AG08395 (cell line): Measurements from ENCODE around the gene NEAT1.
A peak's percentile ranks its signal among the peaks of the same experiment; 100 is the strongest.

ENCODE experiments used
- DNase-seq: peaks from one replicate; pipeline ENCODE4 v3.0.0; 2012; ENCODE audit warnings: mixed read lengths, low spot score

Gene NEAT1

DNA sequence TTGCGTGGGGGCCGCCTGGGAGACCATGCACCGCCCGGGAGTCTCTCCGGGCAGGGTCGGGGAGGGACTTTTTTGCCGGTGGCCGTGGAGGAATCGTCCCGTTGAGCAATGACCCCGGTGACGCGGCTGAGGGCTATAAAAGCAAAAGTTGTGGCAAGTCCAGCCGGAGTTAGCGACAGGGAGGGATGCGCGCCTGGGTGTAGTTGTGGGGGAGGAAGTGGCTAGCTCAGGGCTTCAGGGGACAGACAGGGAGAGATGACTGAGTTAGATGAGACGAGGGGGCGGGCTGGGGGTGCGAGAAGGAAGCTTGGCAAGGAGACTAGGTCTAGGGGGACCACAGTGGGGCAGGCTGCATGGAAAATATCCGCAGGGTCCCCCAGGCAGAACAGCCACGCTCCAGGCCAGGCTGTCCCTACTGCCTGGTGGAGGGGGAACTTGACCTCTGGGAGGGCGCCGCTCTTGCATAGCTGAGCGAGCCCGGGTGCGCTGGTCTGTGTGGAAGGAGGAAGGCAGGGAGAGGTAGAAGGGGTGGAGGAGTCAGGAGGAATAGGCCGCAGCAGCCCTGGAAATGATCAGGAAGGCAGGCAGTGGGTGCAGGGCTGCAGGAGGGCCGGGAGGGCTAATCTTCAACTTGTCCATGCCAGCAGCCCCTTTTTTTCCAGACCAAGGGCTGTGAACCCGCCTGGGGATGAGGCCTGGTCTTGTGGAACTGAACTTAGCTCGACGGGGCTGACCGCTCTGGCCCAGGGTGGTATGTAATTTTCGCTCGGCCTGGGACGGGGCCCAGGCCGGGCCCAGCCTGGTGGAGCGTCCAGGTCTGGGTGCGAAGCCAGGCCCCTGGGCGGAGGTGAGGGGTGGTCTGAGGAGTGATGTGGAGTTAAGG, at the start of gene NEAT1:
TSS of gene NEAT1 (plus strand) at position 166 of the 883 bp plus-strand sequence.
- DNase-seq = peak; percentile 67

DNA sequence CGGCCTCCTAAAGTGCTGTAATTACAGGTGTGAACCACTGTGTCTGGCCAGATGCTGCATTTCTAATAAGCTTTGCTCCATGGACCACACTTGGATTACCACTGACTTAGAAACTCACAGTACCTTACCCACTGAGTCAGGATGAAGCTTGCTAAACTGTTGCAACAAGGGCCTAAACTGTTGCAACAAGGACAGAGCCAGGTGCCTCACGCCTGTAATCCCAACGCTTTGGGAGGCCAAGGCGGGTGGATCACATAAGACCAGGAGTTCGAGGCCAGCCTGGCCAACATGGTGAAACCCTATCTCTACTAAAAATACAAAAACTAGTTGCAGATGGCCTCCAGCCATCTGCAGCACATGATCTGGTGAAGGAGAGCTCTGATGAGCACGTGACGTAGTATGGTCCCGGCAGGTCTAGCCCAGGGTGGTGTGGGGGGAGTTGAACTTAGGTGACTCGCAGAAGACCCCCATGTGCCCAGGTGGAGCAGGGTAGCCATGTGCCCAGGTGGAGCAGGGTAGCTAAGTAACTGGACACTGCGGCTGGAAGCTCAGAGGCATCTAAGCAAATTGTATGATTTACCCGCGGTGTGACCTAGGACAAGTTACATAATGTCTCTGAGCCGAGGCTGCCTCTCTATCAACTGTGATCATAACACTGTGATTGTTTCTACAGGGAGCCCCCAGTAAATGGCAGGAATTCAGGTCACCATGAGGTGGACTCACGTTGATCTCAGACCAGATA, 48.6 kb upstream of the NEAT1 start:
- DNase-seq = no peak

DNA sequence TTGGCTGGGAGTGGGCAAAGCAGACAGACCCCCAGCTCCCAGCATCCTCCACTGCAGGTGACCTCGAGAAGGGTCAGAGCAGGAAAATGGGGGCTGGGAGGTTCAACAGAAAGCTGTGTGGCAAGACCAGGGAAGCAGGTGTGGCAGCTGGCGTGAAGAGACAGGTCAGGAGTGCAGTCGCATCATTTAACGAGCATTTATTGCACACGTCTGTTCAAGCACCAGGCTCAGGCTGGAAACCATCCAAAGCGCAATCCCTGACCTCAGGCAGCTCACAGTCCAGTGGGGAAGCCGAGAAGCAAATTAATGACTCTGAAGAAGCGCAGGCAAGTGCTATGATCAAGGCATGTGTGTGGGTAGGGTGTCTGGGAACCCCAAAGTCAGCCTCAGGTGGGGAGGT, 47.6 kb upstream of the NEAT1 start:
- no peak for DNase-seq

DNA sequence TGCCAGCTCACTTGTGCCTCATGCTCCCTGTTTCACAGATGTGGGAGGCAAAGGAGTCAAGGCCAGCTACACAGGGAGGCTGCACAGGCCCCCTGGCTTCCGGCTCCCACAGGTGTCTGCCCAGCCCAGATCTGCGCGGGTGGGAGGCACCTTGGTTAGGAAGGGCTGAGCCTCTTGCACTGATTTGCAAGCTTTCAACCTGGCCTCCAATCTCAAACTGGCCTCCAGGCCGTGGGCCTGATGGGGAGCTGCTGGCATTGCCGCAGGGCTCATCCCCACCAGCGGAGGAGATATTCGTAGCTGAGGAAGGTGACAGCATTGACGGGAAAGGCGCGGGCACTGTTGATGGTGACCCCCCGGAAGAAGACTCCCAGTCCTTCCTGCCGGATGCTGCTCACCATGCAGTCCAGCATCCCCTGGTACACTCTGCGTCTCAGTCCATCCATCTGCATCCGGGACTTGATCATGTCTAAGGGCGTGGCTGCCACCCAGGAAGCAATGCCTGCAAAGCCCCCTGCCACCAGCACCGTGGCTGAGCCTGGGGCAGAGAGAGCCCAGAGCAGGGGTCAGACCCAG, 46.4 kb upstream of the NEAT1 start:
- no peak for DNase-seq

DNA sequence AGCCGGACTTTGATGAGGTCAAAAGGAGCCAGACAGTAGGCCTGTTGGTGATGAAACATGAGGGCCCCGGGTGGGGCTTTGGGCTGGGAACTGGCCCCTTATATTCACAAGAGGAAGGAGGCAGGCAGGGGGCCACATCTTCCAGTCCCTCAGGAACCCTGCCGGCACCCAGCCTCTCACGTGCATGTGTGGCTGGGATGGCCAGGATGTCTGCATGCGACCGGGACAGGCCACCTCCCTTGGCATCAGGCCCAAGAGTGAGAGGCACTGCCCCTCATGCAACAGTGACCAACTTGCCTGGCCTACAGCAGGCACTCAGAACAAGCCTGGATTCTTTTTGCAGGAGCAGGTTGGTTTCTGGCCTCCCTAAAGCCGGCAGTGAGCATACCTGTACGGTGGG, 45.6 kb upstream of the NEAT1 start:
- no peak for DNase-seq

DNA sequence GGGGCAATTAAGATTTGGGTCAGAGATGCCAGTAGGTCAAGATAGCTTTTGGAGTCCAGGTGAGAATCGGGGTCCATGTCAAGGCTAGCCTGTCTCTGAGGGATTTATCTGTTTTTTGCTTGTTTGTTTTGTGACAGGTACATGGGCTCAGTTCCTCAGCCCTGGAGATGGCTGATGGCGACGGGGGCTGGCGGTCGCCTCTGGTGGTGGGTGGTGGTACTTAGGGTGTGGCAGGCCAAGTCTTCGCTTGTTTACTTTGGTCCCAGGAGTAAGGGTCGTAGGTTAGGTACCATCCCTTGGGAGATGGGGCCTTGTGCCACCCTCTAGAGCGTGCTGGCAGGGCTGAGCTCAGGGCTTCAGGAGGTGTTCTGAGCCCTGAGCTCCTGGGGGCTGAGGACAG, 44.8 kb upstream of the NEAT1 start:
- DNase-seq = no peak

DNA sequence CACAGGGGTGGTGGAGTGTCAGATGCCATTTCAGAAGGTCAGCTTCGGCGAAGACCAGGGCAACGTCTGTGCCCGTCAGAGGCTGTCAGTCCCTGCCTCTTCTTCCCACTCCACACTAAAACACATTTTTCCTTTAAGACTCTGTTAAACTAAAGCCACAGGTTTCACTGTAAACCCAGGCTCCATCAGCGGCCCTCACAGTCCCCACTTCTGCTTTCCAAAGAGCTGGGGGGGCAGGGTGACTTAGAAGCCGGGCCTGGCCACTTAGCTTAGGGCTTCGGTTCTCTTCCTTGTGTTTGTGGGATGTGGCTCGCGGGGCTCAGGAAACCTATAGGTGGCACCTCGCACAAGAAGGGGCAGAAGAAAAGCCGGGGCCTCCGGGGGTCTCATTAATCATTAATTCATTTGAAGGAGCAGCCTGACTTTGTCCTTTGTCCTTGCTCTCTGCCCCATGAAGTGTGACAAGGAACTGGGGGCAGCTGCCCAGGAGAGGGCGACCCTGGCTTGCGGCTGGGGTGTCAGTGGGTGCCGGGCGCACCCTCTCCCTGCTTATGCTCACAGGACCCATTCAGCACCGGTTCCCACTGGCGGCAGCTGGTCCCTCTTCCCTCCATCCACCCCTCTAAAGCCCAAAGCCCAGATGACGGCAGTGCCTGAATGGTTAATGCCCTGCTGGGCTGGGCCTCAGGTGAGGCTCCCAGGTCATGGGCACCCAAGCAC, 44.2 kb upstream of the NEAT1 start:
- no peak for DNase-seq

DNA sequence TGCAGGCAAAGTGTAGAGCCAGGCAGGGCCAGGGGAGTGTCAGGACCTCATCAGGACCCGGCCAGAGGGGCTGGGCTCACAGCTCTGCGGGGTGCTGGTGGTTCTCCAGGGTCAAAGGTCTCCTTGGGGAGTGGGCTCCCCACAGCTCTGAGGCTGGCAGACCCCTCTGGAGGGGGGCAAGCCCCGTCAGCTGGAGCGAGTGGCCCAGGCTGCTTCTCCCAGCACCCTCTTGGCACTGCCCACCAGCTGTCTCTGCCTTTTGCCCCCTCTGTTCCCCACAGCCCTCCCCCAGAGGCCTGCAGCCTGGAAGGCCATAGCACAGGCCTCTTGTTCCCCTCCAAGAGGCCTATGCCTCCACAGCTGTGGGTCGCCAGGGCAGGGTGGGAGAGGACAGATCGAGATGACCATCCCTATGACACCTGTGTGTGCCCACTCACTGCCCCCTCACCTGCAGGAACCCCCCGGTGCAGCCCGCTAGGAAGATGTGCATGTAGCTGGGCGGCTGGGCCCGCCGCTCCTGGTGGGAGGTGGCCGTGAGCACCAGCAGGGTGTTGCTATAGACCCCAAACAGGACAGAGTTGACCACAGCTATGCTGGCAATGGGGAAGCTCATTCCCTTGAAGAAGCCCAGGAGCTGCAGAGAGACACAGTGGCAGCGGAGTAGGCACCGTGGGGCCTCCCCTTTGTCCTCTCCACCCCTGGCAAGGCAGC, 43.5 kb upstream of the NEAT1 start:
- no peak for DNase-seq

DNA sequence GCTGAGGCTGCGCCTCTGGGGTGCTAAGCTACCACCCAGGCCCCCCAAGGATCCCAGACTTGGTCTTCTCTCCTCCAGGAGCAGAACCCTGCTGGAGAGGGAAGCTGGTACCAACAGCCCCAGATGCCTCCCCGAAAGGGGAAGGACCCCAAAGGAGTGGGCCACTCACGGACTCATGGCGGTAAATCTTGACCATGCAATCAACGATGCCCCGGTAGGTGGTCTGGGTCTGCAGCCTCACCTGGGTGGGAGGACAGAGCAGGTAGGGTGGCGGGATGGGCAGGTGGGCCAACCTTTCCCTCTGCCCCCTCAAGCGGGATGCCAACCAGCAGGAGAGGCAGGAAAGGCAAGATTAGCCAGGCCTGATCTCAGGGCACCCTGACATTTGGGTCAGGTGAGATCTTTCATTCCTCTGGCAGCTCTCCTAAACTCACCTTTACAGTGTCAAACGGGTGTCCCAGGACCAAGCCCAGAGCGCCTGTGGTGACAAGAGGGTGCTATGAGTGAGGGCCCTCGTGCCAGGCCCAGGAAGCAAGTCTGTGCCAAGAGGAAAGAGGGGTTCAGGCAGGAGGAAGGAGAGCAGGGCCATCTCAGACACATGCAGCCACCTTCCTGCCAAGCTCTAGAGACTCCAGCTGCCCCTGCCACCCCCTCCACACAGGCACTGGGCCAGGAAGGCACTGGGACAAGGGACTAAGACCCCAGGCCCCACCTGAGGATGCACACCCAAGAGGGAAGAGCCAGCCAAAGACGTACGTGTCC, 42.7 kb upstream of the NEAT1 start:
- no peak for DNase-seq

DNA sequence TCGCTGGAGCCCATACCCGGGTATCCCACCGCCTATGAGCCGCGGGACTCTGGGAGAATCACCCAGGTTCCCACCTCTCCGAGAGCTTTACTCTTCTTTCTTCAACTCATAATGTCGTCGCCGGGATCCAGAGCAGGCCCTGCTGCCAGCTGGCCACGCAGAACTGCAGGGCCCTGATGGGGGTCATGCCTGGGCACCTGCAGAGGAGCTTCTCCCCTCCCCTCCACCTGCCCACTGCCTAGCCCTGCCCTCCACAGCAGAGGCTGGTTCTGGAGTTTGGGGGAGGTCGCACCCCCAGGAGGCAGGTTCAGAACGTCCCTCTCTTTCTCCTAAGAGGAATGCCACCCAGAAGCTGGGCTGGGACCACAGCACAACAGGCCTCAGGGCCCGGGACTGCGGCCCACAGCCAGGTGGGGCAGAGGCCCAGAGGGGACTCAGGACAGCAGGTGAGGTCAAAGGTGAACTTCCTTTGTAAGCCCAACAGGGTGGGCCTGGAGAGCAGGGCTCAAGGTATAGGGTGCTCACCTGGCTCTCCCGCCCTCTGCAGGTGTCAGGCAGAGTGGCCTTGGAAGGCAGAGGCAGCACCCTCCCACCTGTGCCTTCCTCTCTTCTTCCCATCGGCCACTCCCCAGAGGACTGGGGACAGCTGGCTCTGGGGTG, 42.0 kb upstream of the NEAT1 start:
- DNase-seq = no peak

DNA sequence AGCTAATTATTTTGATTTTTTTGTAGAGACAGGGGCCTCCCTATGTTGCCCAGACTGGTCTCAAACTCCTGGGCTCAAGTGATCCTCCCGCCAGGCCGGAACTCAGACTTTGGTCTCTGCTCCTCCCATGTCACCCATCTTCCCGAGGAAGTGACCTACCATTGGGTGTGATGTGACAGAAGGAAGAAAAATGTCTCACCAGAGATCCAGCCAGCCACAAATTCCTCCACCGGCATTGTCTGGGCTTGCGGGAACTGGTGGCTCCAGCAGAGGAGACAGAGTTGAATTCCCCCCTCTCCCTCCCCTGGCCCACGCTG, 40.9 kb upstream of the NEAT1 start:
- peak; percentile 56 for DNase-seq

DNA sequence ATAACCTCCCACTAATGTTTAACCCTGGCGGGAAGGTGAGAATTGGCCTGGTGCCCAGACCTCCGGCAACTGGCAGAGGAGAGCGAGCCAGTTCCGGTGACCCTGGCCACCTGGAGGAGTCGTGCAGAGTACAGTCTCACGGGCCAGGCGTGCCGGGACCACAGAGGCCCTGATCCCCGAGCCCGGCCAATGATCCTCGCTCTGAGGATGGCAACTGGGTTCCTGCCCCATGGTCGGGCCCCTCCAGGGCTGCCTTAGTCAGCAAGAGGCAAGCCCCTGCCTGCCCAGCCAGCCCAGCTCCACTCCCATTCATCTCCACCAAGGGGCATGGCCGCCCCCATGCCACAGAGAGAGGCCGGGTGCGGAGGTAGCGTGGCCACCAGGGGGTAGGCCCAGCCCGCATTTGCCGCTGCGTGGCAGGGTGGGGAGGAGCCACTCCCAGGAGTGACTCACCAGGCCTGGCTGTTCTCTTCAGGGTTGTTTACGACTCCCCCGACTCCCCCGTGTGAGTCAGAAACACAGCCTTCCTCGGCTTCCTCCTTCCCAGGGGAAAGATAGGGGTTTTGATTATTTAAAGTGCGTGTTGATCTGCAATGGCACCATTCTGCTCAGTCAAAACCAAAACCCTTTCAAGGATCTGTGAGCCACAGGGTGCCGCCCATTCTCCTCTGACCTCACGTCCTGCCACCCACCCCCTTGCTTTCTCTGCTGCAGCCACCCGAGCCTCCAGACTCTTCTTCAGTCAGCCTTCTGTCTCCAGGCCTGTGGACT, 40.4 kb upstream of the NEAT1 start, which contains the start of gene SLC25A45:
TSS of gene SLC25A45 (minus strand) at position 614 of the 771 bp plus-strand sequence. CDS start 695 bp downstream, outside the sequence.
- peak; percentile 93 for DNase-seq

DNA sequence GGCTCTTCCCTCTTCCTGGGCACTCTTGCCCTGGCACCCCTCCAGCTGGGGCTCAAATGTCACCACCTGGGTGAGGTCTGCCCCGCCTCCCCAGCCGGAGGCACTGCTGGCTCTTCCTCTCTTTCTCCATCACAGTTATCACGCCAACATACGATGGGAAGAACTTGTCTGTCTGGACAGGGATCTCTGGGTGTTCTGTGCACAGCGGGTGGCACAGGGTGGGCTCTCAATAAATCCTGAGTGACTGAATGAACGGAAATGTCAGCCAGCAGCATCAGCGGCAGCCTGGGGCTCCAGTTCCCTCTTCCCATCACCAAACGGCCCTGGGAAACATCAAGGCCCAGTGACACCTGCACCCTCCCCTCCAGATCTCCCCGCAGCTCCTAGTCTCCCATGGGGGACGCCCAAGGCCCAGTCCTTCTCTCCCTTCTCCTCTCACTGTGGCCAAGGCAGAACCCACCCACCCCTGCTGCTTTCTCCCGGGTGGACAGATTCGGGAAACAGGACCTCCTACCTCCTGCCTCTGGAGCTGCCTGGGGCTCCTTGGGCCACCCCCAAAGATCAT, 39.7 kb upstream of the NEAT1 start:
- DNase-seq = no peak

DNA sequence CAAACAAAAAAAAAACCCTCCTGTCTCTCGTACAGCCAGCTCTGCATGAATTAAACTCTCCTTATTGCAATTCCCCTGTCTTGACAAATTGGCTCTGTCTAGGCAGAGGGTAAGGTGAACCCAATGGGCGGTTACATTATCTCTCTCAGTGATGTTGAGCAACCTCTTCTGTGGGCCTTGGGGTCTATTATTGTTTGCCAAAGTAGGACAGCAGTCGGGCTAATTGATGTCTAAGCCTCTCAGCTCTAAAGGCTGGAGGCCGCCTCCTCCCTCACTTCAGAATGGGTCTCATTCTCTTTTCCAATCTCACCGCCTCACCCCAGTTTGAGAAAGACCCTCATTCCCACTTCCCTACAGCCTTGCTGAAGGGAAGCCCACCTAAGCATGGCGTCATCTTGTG, 38.8 kb upstream of the NEAT1 start:
- no peak for DNase-seq

DNA sequence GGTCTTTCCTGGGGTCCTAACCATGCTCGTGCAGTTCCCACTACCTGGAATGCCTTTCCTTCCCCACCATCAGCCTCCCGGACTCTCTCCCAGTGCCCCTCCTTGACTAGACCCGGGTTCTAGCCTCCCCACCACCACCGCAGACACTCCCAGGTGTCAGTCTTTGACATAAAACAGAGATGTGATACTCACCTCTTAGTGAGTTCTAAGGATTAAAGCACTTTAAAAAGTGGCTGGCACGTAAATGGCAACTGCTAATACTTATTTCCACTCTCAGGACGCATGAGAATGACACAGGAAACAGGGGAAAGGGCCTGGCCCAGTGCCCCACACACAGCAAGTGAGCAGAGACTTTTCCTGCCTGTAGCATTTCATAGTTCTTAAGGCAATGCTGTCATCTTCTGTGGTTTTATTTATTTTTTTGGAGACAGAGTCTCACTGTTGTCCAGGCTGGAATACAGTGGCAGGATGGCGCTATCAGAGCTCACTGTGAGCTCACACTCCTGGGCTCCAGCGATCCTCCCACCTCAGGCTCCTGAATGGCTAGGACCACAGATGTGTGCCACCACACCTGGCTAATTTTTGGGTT, 38.2 kb upstream of the NEAT1 start:
- no peak for DNase-seq

DNA sequence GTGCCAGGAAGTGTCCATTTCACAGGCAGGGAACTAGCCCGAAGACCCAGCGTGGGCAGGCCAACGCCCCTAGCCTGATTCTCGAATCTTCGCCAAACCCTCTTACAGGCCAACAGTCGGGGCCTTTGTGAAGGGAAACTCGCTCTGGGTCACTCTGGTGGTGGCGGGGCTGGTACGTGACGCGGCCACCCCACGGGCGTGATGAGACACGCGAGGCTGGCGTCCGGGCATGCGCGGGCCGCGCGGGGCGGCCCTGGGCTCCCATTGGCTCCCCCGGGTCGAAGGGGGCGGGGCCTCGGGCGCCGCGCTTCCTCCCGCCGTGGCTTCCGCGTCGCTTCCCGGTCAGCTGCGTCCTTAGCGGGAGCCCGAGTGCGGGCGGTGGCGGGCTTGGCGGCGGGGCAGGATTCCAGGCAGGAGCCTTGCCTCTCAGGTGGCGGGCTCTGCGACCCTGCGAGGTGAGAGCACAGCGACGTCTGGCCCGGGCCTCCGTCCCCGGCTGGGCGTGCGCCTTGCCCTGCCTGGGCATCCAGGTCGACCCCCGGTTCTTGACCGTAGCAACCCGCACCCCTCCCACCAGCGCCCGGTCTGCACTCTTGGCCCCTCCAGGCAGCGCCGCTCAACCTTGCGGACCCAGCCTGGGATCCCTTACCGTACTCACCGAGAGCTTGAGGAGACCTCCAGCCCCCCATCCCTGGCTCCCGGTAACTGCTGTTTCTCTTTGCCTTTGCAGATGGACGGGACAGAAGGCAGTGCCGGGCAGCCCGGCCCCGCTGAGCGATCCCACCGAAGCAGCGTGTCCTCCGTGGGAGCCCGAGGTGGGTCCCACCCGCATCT, 36.1 kb upstream of the NEAT1 start, which contains the start of gene FRMD8:
TSS of gene FRMD8 (plus strand) at position 331 of the 834 bp plus-strand sequence. CDS start at position 731, 400 bp downstream.
- DNase-seq = peak; percentile 98

DNA sequence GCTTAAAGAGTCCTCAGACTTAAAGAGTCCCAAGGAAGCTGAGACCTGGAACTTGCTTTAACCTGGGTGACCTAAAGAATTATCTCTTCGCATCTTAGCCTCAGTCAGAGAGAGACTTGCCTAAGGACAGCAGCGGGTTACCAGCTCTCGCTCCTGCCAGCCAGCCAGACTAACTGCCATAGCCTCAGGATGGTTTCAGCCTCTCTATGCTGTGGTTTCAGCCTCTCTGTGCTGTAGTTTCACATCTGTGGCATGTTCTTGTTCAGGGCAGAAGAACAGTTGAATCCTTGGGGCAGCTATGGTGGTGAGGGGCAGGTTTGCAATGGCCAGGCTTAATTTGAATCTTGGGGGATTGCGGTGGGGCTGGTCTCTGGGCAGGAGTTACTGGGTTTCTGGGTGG, 33.9 kb upstream of the NEAT1 start:
- no peak for DNase-seq
